GM12878 (cell line): ENCODE measurements around the gene RFX7. TPM values are rescaled to one million over a fixed set of nuclear protein-coding genes. Genes with fewer than 3 reads are reported as not detected.
A peak's percentile ranks its signal among the peaks of the same experiment; 100 is the strongest.

ENCODE experiments used
- ATAC-seq: fragments of 200-7000 bp; cut with Tn5 transposase; 3 replicates; pipeline ENCODE4 v1.9.1; 2020; ENCODE audit warnings: mild to moderate bottlenecking, moderate library complexity
- BruUV-seq: library from RNA; stranded (reverse); fragments of 400-500 nt; replicated peaks from 2 replicates; lab custom pipeline; 2021; lab: Mats Ljungman, UMichigan
- CTCF ChIA-PET: fragments of 300-600 bp; sonication (Branson Sonifier 250); formaldehyde crosslinking; extraction: SDS; loops from one replicate; lab custom pipeline; 2021; ENCODE audit warnings: inconsistent platforms; lab: Yijun Ruan, JAX
- POLR2A ChIA-PET: fragments of 350-600 bp; formaldehyde crosslinking; extraction: SDS; loops from one replicate; lab custom pipeline; 2021; ENCODE audit warnings: inconsistent platforms; lab: Charles Lee
- RAD21 ChIA-PET: fragments of 300-600 bp; sonication (Branson Sonifier 250); formaldehyde crosslinking; loops from one replicate; lab custom pipeline; 2023; ENCODE audit warnings: antibody characterized with exemption; ENCODE audit not compliant: unreplicated experiment; lab: Charles Lee
- SMC1A ChIA-PET: fragments of 300-600 bp; sonication (Branson Sonifier 250); formaldehyde crosslinking; loops from one replicate; lab custom pipeline; 2023; ENCODE audit not compliant: unreplicated experiment, uncharacterized antibody; lab: Charles Lee
- DNase-seq: peaks from one replicate; pipeline ENCODE4 v3.0.0-alpha.2; 2011; ENCODE audit warnings: low read depth, low spot score
- FAIRE-seq: peaks from 3 replicates; lab custom pipeline; 2011; peaks lifted over from hg19 to GRCh38; lab: Jason Lieb, UNC
- H2AFZ ChIP-seq: 2 replicates; pipeline ENCODE4 v1.6.0; 2011; ENCODE audit warnings: low read depth, low read length, control low read depth; ENCODE audit not compliant: control insufficient read depth
- H3K27ac ChIP-seq: 2 replicates; pipeline ENCODE4 v1.5.1; 2011; ENCODE audit warnings: control low read depth; ENCODE audit not compliant: control insufficient read depth, insufficient read depth
- H3K27me3 ChIP-seq, 2 experiments: replicated peaks in 1 of 2; 2 replicates each; pipeline versions ENCODE4 v1.6.0 to v1.6.1; 2011; ENCODE audit warnings: low read length in 1 of 2; ENCODE audit not compliant: control insufficient read depth in 2 of 2, insufficient read depth in 2 of 2
- H3K36me3 ChIP-seq, 2 experiments: 2 replicates each; pipeline ENCODE4 v1.5.1; 2011; ENCODE audit warnings: low read length in 1 of 2; ENCODE audit not compliant: control insufficient read depth in 2 of 2, insufficient read depth in 2 of 2
- H3K4me1 ChIP-seq: 2 replicates; pipeline ENCODE4 v1.6.1; 2011; ENCODE audit warnings: mild to moderate bottlenecking, low read length, moderate library complexity, mixed read lengths; ENCODE audit not compliant: control insufficient read depth, insufficient read depth
- H3K4me2 ChIP-seq: 2 replicates; pipeline ENCODE4 v1.6.0; 2011; ENCODE audit warnings: control low read depth; ENCODE audit not compliant: control insufficient read depth, insufficient read depth
- H3K4me3 ChIP-seq: fragments of 200-600 bp; sonication (generic); 2 replicates; pipeline ENCODE4 v1.5.1; 2016
- H3K79me2 ChIP-seq: 2 replicates; pipeline ENCODE4 v1.6.0; 2011; ENCODE audit warnings: low read length; ENCODE audit not compliant: control insufficient read depth, insufficient read depth
- H3K9ac ChIP-seq: 2 replicates; pipeline ENCODE4 v1.8.0; 2011; ENCODE audit warnings: low read length, control low read depth, mixed read lengths; ENCODE audit not compliant: control insufficient read depth, insufficient read depth
- H3K9me3 ChIP-seq: replicated peaks from 3 replicates; pipeline ENCODE4 v1.5.1; 2011; ENCODE audit warnings: mild to moderate bottlenecking, low read length; ENCODE audit not compliant: control insufficient read depth, insufficient read depth
- H4K20me1 ChIP-seq: 2 replicates; pipeline ENCODE4 v1.6.0; 2011; ENCODE audit not compliant: control insufficient read depth, insufficient read depth
- BHLHE40 ChIP-seq, 2 experiments: fragments of 450-650 bp in 1 of 2; IDR thresholded peaks; 2 replicates each; pipeline ENCODE4 v1.6.1; 2011 to 2017; ENCODE audit warnings: low read depth in 2 of 2, borderline replicate concordance in 1 of 2, improper control_type of control experiment in 1 of 2, low read length in 1 of 2, mild to moderate bottlenecking in 1 of 2
- FOS ChIP-seq: IDR thresholded peaks from 3 replicates; pipeline ENCODE4 v1.6.1; 2011; ENCODE audit warnings: borderline replicate concordance; ENCODE audit not compliant: insufficient read length; ENCODE audit errors: extremely low read depth
- IKZF1 ChIP-seq: fragments of 450-650 bp; conservative IDR thresholded peaks from 2 replicates; pipeline ENCODE4 v1.6.1; 2017; ENCODE audit warnings: antibody characterized with exemption, mild to moderate bottlenecking
- POU2F2 ChIP-seq: IDR thresholded peaks from 3 replicates; pipeline ENCODE4 v1.6.1; 2011; ENCODE audit warnings: low read depth, mild to moderate bottlenecking, low read length, borderline replicate concordance
- RBBP5 ChIP-seq: fragments of 200-600 bp; sonication (generic); conservative IDR thresholded peaks from 2 replicates; pipeline ENCODE4 v1.6.1; 2016
- SMARCA5 ChIP-seq: fragments of 450-650 bp; IDR thresholded peaks from 2 replicates; pipeline ENCODE4 v1.6.1; 2017; ENCODE audit warnings: mild to moderate bottlenecking
- TCF3 ChIP-seq: IDR thresholded peaks from 2 replicates; pipeline ENCODE4 v1.6.1; 2012; ENCODE audit warnings: low read depth, mild to moderate bottlenecking, low read length, borderline replicate concordance; ENCODE audit not compliant: insufficient read depth
- ZNF622 ChIP-seq: fragments of 450-650 bp; IDR thresholded peaks from 2 replicates; pipeline ENCODE4 v1.6.1; 2017; ENCODE audit warnings: mild to moderate bottlenecking, inconsistent platforms
- WGBS: methylation state at CpG from one replicate; pipeline ENCODE4 v1.1.6; 2016; ENCODE audit warnings: low lambda C conversion rate; ENCODE audit not compliant: insufficient replicate concordance, insufficient coverage; ENCODE audit errors: missing lambda C conversion rate; 5-methylcytosine and 5-hydroxymethylcytosine counted together
- in situ Hi-C: fragments of 300-500 bp; cut with MboI; formaldehyde crosslinking; loops from 9 replicates; pipeline ENCODE4 v1.14.3; 2018; ENCODE audit warnings: mixed read lengths
- intact Hi-C: fragments of 100-400 bp; cut with micrococcal nuclease; formaldehyde crosslinking; loops from one replicate; pipeline ENCODE4 v1.14.2; 2022; ENCODE audit not compliant: unreplicated experiment
- polyA plus RNA-seq, 11 experiments: library from polyadenylated mRNA; depleted of rRNA in 4 of 11; unstranded in 6 of 11; stranded (reverse) in 5 of 11; fragments of >200 nt; fragmentation: Nextera tagmentation in 4 of 11; fragmentation: Illumina TruSeq in 1 of 11; extraction: Ambion mirVana in 4 of 11; extraction: Trizol in 1 of 11; gene quantifications; 1 replicate in 1 of 11; 2 replicates in 10 of 11; pipeline versions ENCODE4 v1.2.1 to v1.2.3, GENCODE V29; 2011 to 2016; ENCODE audit warnings: inconsistent platforms in 2 of 11, missing spikeins in 2 of 11, low read depth in 1 of 11
- total RNA-seq, 4 experiments: library from RNA; depleted of rRNA in 3 of 4; stranded (reverse); fragments of >200 nt in 3 of 4; fragmentation: Illumina TruSeq in 1 of 4; extraction: Trizol in 1 of 4; gene quantifications; 2 replicates each; pipeline versions ENCODE4 v1.2.1 to v1.2.3, GENCODE V29; 2013 to 2021
- TF ChIP-seq, protein P1 (sequence below): IDR thresholded peaks from 2 replicates; pipeline ENCODE4 v1.6.1; 2011; ENCODE audit warnings: low read depth, low read length, improper control_type of control experiment, borderline replicate concordance
- TF ChIP-seq, protein P2 (sequence below): fragments of 450-650 bp; IDR thresholded peaks from 2 replicates; pipeline ENCODE4 v1.6.1; 2016; ENCODE audit warnings: mild to moderate bottlenecking
- TF ChIP-seq, protein P3 (sequence below): fragments of 450-650 bp; IDR thresholded peaks from 2 replicates; pipeline ENCODE4 v1.6.1; 2018; ENCODE audit warnings: borderline replicate concordance, mild to moderate bottlenecking; ENCODE audit not compliant: partially characterized antibody

Gene RFX7
- total and polyA plus RNA-seq, 10 of the 15 experiments (the other 5 are each of a cell fraction or from before 2014, with no cell fraction given): 3.2 to 31.4 (median 10.7) TPM

DNA sequence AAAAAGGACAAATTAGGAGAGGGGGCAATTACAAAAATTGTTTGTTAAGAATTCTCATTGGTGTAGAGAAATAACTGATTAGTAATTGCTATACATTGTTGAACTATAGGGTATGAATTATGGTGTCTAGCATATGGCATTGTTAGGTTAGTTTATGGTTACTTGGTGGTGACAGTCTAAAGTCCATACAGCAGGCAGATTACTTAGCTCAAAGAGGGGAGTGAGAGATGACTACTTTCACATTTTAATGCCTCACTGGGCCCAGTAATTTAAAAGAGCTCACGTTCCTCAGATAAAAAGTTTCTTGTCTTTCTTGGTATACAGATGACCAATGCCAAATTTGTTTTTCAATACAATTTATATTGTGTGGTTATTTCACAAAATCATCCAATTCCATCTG lies 137.8 kb downstream of the RFX7 start:
- Histone ChIP-seq H3K9me3 (no peaks in the 10 kb centered on the region), H2AFZ (no peak overlapping the region), H3K4me1 (no peaks in the 10 kb centered on the region), H3K36me3 (no peaks in the 10 kb centered on the region; a peak in 2 of 4 replicates), H3K27me3 (no peaks in the 10 kb centered on the region), H4K20me1 (no peaks in the 10 kb centered on the region), H3K27ac (no peak overlapping the region), H3K79me2 (no peaks in the 10 kb centered on the region), H3K4me3 (no peak overlapping the region), H3K4me2 (no peak overlapping the region), H3K9ac (no peak overlapping the region)
- BruUV-seq: no TSS peak
- TF ChIP-seq BHLHE40 (IDR thresholded peaks at IDR 0.05; ENCODE audit: borderline replicate concordance in 1 of 2, low read depth in 2 of 2, low read length in 1 of 2) (peak in 1 of 2 experiments; percentile 62; a peak in 1 of 4 replicates), SMARCA5 (no peak), ZNF622 (no peak)
- DNase-seq: no peak
- in situ Hi-C loops: no loop called here
- FAIRE-seq: no peak
- SMC1A ChIA-PET: interaction anchor here (1.0 kb wide), 1 partner anchor 11 kb away, joined by 4 read pairs; no protein-coding TSS in a partner anchor
- CTCF ChIA-PET: interaction anchor here (1.1 kb wide), 1 partner anchor 140 kb away, joined by 4 read pairs; no protein-coding TSS in a partner anchor
- POLR2A ChIA-PET: interaction anchor here (1.2 kb wide), 1 partner anchor 17 kb away, joined by 3 read pairs; no protein-coding TSS in a partner anchor
- 56% methylated on average over 1 of the region's 1 CpG for WGBS
- peak; percentile 57 for ATAC-seq
- RAD21 ChIA-PET: no interaction called here
- intact Hi-C loops: loop anchor here (10.0 kb wide), 1 partner anchor 139 kb away; the partner anchor contains the start of gene RFX7

DNA sequence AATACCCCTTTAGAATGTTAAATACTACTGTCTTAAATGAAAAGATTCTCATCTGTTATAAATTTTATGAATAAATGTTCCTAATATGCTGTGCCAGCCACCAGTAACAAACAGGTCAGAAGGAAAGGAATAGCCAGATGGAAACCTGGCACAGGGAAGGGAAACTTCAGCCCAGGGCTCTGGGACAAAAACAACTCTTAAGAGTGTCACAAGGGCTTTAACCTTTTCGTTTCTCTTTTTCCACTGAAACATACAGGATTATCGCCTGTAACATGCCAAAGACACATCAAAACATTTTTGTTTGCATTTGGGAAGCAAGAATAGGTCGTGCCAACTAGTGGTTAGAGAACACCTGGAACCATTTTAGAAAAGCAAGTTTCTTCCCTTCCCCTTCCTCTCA lies 141.2 kb downstream of the RFX7 start:
- no peak overlapping the region for H2AFZ ChIP-seq
- FAIRE-seq (no peak), DNase-seq (no peak), ATAC-seq (no peak)
- H3K27me3 ChIP-seq: no peaks in the 10 kb centered on the region
- no peak overlapping the region for H3K4me3 ChIP-seq
- H3K4me2 ChIP-seq: no peak overlapping the region
- no peak overlapping the region for H3K9ac ChIP-seq
- H3K79me2 ChIP-seq: no peaks in the 10 kb centered on the region
- ChIA-PET CTCF (no interaction called here), POLR2A (no interaction called here), SMC1A (no interaction called here), RAD21 (no interaction called here)
- H3K27ac ChIP-seq: no peak overlapping the region
- 66% methylated on average over 3 of the region's 3 CpGs for WGBS
- H3K36me3 ChIP-seq: peaks cover 0 to 4% of the 10 kb centered on the region in 2 experiments; a peak in 2 of 4 replicates
- intact Hi-C loops (loop anchor here (10.0 kb wide), 1 partner anchor 142 kb away; the partner anchor contains the start of gene RFX7), in situ Hi-C loops (no loop called here)
- H4K20me1 ChIP-seq: no peaks in the 10 kb centered on the region
- H3K4me1 ChIP-seq: no peaks in the 10 kb centered on the region
- no peaks in the 10 kb centered on the region for H3K9me3 ChIP-seq
- no TSS peak for BruUV-seq
- TF ChIP-seq POU2F2 (no peak), TCF3 (no peak), IKZF1 (no peak), FOS (no peak), RBBP5 (no peak)
- TF ChIP-seq, protein P1, sequence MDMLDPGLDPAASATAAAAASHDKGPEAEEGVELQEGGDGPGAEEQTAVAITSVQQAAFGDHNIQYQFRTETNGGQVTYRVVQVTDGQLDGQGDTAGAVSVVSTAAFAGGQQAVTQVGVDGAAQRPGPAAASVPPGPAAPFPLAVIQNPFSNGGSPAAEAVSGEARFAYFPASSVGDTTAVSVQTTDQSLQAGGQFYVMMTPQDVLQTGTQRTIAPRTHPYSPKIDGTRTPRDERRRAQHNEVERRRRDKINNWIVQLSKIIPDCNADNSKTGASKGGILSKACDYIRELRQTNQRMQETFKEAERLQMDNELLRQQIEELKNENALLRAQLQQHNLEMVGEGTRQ: no peak
- TF ChIP-seq, protein P2, sequence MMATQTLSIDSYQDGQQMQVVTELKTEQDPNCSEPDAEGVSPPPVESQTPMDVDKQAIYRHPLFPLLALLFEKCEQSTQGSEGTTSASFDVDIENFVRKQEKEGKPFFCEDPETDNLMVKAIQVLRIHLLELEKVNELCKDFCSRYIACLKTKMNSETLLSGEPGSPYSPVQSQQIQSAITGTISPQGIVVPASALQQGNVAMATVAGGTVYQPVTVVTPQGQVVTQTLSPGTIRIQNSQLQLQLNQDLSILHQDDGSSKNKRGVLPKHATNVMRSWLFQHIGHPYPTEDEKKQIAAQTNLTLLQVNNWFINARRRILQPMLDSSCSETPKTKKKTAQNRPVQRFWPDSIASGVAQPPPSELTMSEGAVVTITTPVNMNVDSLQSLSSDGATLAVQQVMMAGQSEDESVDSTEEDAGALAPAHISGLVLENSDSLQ: no peak
- TF ChIP-seq, protein P3, sequence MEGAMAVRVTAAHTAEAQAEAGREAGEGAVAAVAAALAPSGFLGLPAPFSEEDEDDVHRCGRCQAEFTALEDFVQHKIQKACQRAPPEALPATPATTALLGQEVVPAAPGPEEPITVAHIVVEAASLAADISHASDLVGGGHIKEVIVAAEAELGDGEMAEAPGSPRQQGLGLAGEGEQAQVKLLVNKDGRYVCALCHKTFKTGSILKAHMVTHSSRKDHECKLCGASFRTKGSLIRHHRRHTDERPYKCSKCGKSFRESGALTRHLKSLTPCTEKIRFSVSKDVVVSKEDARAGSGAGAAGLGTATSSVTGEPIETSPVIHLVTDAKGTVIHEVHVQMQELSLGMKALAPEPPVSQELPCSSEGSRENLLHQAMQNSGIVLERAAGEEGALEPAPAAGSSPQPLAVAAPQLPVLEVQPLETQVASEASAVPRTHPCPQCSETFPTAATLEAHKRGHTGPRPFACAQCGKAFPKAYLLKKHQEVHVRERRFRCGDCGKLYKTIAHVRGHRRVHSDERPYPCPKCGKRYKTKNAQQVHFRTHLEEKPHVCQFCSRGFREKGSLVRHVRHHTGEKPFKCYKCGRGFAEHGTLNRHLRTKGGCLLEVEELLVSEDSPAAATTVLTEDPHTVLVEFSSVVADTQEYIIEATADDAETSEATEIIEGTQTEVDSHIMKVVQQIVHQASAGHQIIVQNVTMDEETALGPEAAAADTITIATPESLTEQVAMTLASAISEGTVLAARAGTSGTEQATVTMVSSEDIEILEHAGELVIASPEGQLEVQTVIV: no peak
